ENCODE results near the gene PHRF1.

- TF ChIP-seq MXI1 (IDR thresholded peaks at IDR 0.05; ENCODE audit: borderline replicate concordance, low read depth, low read length) (no peak), CTCF (conservative IDR thresholded peaks at IDR 0.05; ENCODE audit: low read depth, low read length) (no peak), RAD21 (IDR thresholded peaks at IDR 0.05; ENCODE audit: low read length) (no peak), POLR2A (IDR thresholded peaks at IDR 0.05; ENCODE audit: low read depth, low read length) (no peak)
Measured at GRCh38 chr11:617199-617911, 41.1 kb downstream of the PHRF1 start.

Data from IMR-90 (cell line).